Endodermal cell (in vitro differentiated cells): Measurements from ENCODE around the gene PHOX2A. TPM values are rescaled to one million over a fixed set of nuclear protein-coding genes. Genes with fewer than 3 reads are reported as not detected.

Experiments used
- DNase-seq: peaks from one replicate; pipeline ENCODE4 v3.0.0-alpha.2; 2017
- H3K27ac ChIP-seq: 2 replicates; pipeline ENCODE4 v1.5.1; 2013; ENCODE audit warnings: mild to moderate bottlenecking, low read depth, low read length, moderate library complexity
- H3K27me3 ChIP-seq: 2 replicates; pipeline ENCODE4 v1.6.1; 2013; ENCODE audit warnings: mild to moderate bottlenecking, low read length, moderate library complexity; ENCODE audit not compliant: insufficient read depth, control insufficient read depth, poor library complexity, severe bottlenecking
- H3K36me3 ChIP-seq: 2 replicates; pipeline ENCODE4 v1.7.0; 2013; ENCODE audit warnings: mild to moderate bottlenecking, low read length, moderate library complexity; ENCODE audit not compliant: control insufficient read depth, insufficient read depth
- H3K4me1 ChIP-seq: one replicate; pipeline ENCODE4 v1.7.0; 2013; ENCODE audit warnings: low read length; ENCODE audit not compliant: control insufficient read depth, insufficient read depth
- H3K4me3 ChIP-seq: 2 replicates; pipeline ENCODE4 v1.5.1; 2013; ENCODE audit warnings: mild to moderate bottlenecking, low read length, moderate library complexity
- H3K9ac ChIP-seq: 2 replicates; pipeline ENCODE4 v1.6.1; 2013; ENCODE audit warnings: mild to moderate bottlenecking, low read length, moderate library complexity; ENCODE audit not compliant: poor library complexity, severe bottlenecking; ENCODE audit errors: extremely low read depth
- H3K9me3 ChIP-seq: 2 replicates; pipeline ENCODE4 v1.6.1; 2013; ENCODE audit warnings: mild to moderate bottlenecking, low read length, moderate library complexity; ENCODE audit not compliant: control insufficient read depth
- H3K27ac Mint-ChIP-seq: 2 replicates; pipeline ENCODE4 v1.8.0; 2020; ENCODE audit warnings: mixed read lengths
- H3K27me3 Mint-ChIP-seq: 2 replicates; pipeline ENCODE4 v1.8.0; 2021; ENCODE audit warnings: mild to moderate bottlenecking, mixed read lengths; ENCODE audit not compliant: insufficient read depth
- H3K36me3 Mint-ChIP-seq: 2 replicates; pipeline ENCODE4 v1.8.0; 2020; ENCODE audit warnings: low read depth, mixed read lengths
- H3K4me1 Mint-ChIP-seq: 2 replicates; pipeline ENCODE4 v1.8.0; 2020; ENCODE audit warnings: mixed read lengths
- H3K4me3 Mint-ChIP-seq: 2 replicates; pipeline ENCODE4 v1.8.0; 2020; ENCODE audit warnings: mild to moderate bottlenecking, moderate library complexity, mixed read lengths
- H3K9me3 Mint-ChIP-seq: 2 replicates; pipeline ENCODE4 v1.8.0; 2020; ENCODE audit warnings: mild to moderate bottlenecking, mixed read lengths
- WGBS, 2 experiments: methylation state at CpG; one replicate each; pipeline versions ENCODE4 v1.1.5 to v1.1.7; 2013; ENCODE audit warnings: missing lambda C conversion rate in 2 of 2, mixed read lengths in 1 of 2; ENCODE audit not compliant: insufficient coverage in 1 of 2, insufficient read length in 1 of 2; 5-methylcytosine and 5-hydroxymethylcytosine counted together
- total RNA-seq, 2 donors: library from RNA; stranded (reverse); fragmentation: NEBNext Ultra II Directional in 1 of 2; extraction: Animal tissue kit (Norgen Biotek cat#: 25700) in 1 of 2; gene quantifications; 2 replicates in 1 of 2; 3 replicates in 1 of 2; pipeline ENCODE4 v1.2.1, GENCODE V29; 2021
- TF ChIP-seq, protein P1 (sequence below): fragments of 200-600 bp; sonication (generic); conservative IDR thresholded peaks from 2 replicates; pipeline ENCODE4 v1.5.0; 2021; ENCODE audit warnings: antibody characterized with exemption, mild to moderate bottlenecking

The PHOX2A gene
- total RNA-seq, 2 donors from 2014 or later, result 0.92 TPM; not detected in 1

DNA sequence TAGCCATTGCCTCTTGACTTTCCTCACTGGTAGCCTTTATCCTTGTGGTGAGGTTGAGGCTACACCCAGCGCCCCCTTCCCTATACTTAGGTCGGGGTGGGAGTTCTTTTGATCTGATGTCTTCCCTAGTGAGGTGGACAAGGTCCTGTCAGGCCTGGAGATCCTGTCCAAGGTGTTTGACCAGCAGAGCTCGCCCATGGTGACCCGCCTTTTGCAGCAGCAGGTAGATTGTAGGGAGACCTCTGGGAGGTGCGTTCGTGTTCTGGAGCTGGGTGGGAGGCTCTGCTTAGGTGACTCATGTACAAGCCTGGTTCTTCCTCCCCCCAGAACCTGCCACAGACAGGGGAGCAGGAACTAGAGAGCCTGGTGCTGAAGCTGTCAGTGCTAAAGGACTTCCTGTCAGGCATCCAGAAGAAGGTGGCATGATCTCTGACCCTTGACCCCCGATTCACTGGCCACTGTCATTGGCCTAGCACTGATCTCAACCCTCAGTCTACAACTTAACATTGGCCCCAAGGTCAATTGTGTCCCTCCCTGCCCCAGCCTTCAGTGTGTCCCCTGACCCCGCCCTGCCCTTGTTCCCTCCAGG lies 14.5 kb downstream of the PHOX2A start:
- no peak overlapping the region for H3K4me3 ChIP-seq
- H3K9ac ChIP-seq, result no peak overlapping the region
- H3K27me3 ChIP-seq, result no peaks in the 10 kb centered on the region
- H3K36me3 Mint-ChIP-seq, result peaks cover 70% of the 10 kb centered on the region
- H3K27ac Mint-ChIP-seq, result peak overlapping the region; percentile 44
- H3K36me3 ChIP-seq, result peaks cover 83% of the 10 kb centered on the region
- H3K4me1 ChIP-seq, result peaks cover 5% of the 10 kb centered on the region
- H3K4me3 Mint-ChIP-seq, result no peak overlapping the region
- H3K9me3 Mint-ChIP-seq, result no peaks in the 10 kb centered on the region
- TF ChIP-seq, protein P1, sequence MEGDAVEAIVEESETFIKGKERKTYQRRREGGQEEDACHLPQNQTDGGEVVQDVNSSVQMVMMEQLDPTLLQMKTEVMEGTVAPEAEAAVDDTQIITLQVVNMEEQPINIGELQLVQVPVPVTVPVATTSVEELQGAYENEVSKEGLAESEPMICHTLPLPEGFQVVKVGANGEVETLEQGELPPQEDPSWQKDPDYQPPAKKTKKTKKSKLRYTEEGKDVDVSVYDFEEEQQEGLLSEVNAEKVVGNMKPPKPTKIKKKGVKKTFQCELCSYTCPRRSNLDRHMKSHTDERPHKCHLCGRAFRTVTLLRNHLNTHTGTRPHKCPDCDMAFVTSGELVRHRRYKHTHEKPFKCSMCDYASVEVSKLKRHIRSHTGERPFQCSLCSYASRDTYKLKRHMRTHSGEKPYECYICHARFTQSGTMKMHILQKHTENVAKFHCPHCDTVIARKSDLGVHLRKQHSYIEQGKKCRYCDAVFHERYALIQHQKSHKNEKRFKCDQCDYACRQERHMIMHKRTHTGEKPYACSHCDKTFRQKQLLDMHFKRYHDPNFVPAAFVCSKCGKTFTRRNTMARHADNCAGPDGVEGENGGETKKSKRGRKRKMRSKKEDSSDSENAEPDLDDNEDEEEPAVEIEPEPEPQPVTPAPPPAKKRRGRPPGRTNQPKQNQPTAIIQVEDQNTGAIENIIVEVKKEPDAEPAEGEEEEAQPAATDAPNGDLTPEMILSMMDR, result no peak
- no peak overlapping the region for H3K27ac ChIP-seq
- peak; percentile 23 for DNase-seq
- WGBS, 2 experiments, result 94 to 95% methylated on average over 4 to 8 of the region's 8 CpGs
- H3K9me3 ChIP-seq, result no peaks in the 10 kb centered on the region
- peaks cover 14% of the 10 kb centered on the region for H3K4me1 Mint-ChIP-seq
- H3K27me3 Mint-ChIP-seq, result no peaks in the 10 kb centered on the region

- H3K27ac ChIP-seq, result no peak overlapping the region
- no peaks in the 10 kb centered on the region for H3K27me3 ChIP-seq
- Mint-ChIP-seq H3K27ac (no peak overlapping the region), H3K36me3 (peaks cover 64% of the 10 kb centered on the region), H3K4me1 (peaks cover 14% of the 10 kb centered on the region), H3K4me3 (no peak overlapping the region), H3K27me3 (no peaks in the 10 kb centered on the region), H3K9me3 (no peaks in the 10 kb centered on the region)
- no peaks in the 10 kb centered on the region for H3K9me3 ChIP-seq
- peak; percentile 28 for DNase-seq
- TF ChIP-seq, protein P1, result no peak
- peaks cover 5% of the 10 kb centered on the region for H3K4me1 ChIP-seq
- no peak overlapping the region for H3K9ac ChIP-seq
- peaks cover 77% of the 10 kb centered on the region for H3K36me3 ChIP-seq
- WGBS, 2 experiments, result 95 to 96% methylated on average over 3 to 7 of the region's 7 CpGs
- H3K4me3 ChIP-seq, result no peak overlapping the region
Observed at GRCh38 chr11:72228844-72229231, 15.1 kb downstream of the PHOX2A start.

GRCh38 chr11:72228229-72228843 lies 15.6 kb downstream of the PHOX2A start:
- peaks cover 72% of the 10 kb centered on the region for H3K36me3 ChIP-seq
- no peaks in the 10 kb centered on the region for H3K27me3 ChIP-seq
- no peak overlapping the region for H3K27ac Mint-ChIP-seq
- no peak overlapping the region for H3K4me3 Mint-ChIP-seq
- H3K4me3 ChIP-seq, result no peak overlapping the region
- peaks cover 5% of the 10 kb centered on the region for H3K4me1 ChIP-seq
- TF ChIP-seq, protein P1, result no peak
- peak; percentile 46 for DNase-seq
- H3K27ac ChIP-seq, result no peak overlapping the region
- H3K9me3 ChIP-seq, result no peaks in the 10 kb centered on the region
- H3K36me3 Mint-ChIP-seq, result peaks cover 59% of the 10 kb centered on the region
- WGBS, 2 experiments, result 97 to 98% methylated on average over 11 to 16 of the region's 16 CpGs
- no peaks in the 10 kb centered on the region for H3K27me3 Mint-ChIP-seq
- no peaks in the 10 kb centered on the region for H3K9me3 Mint-ChIP-seq
- H3K4me1 Mint-ChIP-seq, result peaks cover 14% of the 10 kb centered on the region
- no peak overlapping the region for H3K9ac ChIP-seq
